ENCODE data around the gene COX8C.
"Not testable (repeated sequence)": the region's sequence is repeated elsewhere in the genome, so short reads cannot be mapped to it uniquely, and the experiment has no call there.

COX8C gene

GRCh38 chr14:93375673-93376156, 28.7 kb downstream of the COX8C start:
- no peak for DNase-seq

GRCh38 chr14:93379831-93380230, 32.8 kb downstream of the COX8C start:
- DNase-seq = no peak

- DNase-seq = no peak
Measured at GRCh38 chr14:93381644-93382043, 34.7 kb downstream of the COX8C start.

GRCh38 chr14:93384256-93384655, 37.3 kb downstream of the COX8C start:
- not testable (repeated sequence) for DNase-seq

GRCh38 chr14:93395231-93395630, 48.2 kb downstream of the COX8C start:
- no peak for DNase-seq

GRCh38 chr14:93396456-93396855, 49.5 kb downstream of the COX8C start:
- DNase-seq = no peak

Measured in SHP77 treated with DMSO at 0.1 percent for 48 hours (cell line).